GM23248 (cell line): ENCODE data around the gene MATR3. TPM values are rescaled to one million over a fixed set of nuclear protein-coding genes. Genes with fewer than 3 reads are reported as not detected.

Experiments used
- DNase-seq: peaks from one replicate; pipeline ENCODE4 v3.0.0-alpha.2; 2015
- H2AFZ ChIP-seq: fragments of 200-600 bp; sonication (generic); 2 replicates; pipeline ENCODE4 v1.6.1; 2016; ENCODE audit warnings: antibody characterized with exemption
- H3F3A ChIP-seq: fragments of 200-600 bp; sonication (generic); 2 replicates; pipeline ENCODE4 v1.6.1; 2016; ENCODE audit warnings: mild to moderate bottlenecking, antibody characterized with exemption, mixed run types; ENCODE audit not compliant: insufficient read depth
- H3K27ac ChIP-seq: fragments of 200-600 bp; sonication (generic); 2 replicates; pipeline ENCODE4 v1.5.1; 2016; ENCODE audit warnings: mild to moderate bottlenecking
- H3K27me3 ChIP-seq: fragments of 200-600 bp; sonication (generic); replicated peaks from 2 replicates; pipeline ENCODE4 v1.6.1; 2016; ENCODE audit warnings: mild to moderate bottlenecking; ENCODE audit not compliant: insufficient read depth
- H3K36me3 ChIP-seq: fragments of 200-600 bp; sonication (generic); 2 replicates; pipeline ENCODE4 v1.6.1; 2016; ENCODE audit warnings: low read depth, mild to moderate bottlenecking
- H3K4me1 ChIP-seq: fragments of 200-600 bp; sonication (generic); 2 replicates; pipeline ENCODE4 v1.6.1; 2016; ENCODE audit warnings: mild to moderate bottlenecking; ENCODE audit not compliant: insufficient read depth
- H3K4me2 ChIP-seq: fragments of 200-600 bp; sonication (generic); one replicate; pipeline ENCODE4 v1.6.1; 2016; ENCODE audit warnings: mild to moderate bottlenecking; ENCODE audit not compliant: unreplicated experiment
- H3K4me3 ChIP-seq: fragments of 200-600 bp; sonication (generic); 2 replicates; pipeline ENCODE4 v1.5.1; 2016; ENCODE audit warnings: mild to moderate bottlenecking
- H3K79me2 ChIP-seq: fragments of 200-600 bp; sonication (generic); 2 replicates; pipeline ENCODE4 v1.6.1; 2016; ENCODE audit warnings: mild to moderate bottlenecking; ENCODE audit not compliant: insufficient read depth
- H3K9ac ChIP-seq: fragments of 200-600 bp; sonication (generic); 2 replicates; pipeline ENCODE4 v1.6.1; 2016; ENCODE audit warnings: mild to moderate bottlenecking
- H3K9me2 ChIP-seq: fragments of 200-600 bp; sonication (generic); 2 replicates; pipeline ENCODE4 v1.6.1; 2016; ENCODE audit warnings: mixed run types, mild to moderate bottlenecking, moderate library complexity; ENCODE audit not compliant: insufficient read depth
- H3K9me3 ChIP-seq: fragments of 200-600 bp; sonication (generic); one replicate; pipeline ENCODE4 v1.6.1; 2017; ENCODE audit warnings: low read depth
- H4K20me1 ChIP-seq: fragments of 200-600 bp; sonication (generic); 2 replicates; pipeline ENCODE4 v1.6.0; 2016; ENCODE audit not compliant: insufficient read depth
- EZH2 ChIP-seq: fragments of 200-600 bp; sonication (generic); IDR thresholded peaks from 2 replicates; pipeline ENCODE4 v1.6.1; 2018; ENCODE audit warnings: antibody characterized with exemption, mild to moderate bottlenecking; ENCODE audit not compliant: insufficient read depth, poor library complexity, severe bottlenecking
- EZH2phosphoT487 ChIP-seq: fragments of 200-600 bp; sonication (generic); IDR thresholded peaks from 2 replicates; pipeline ENCODE4 v1.6.1; 2018; ENCODE audit warnings: antibody characterized with exemption, moderate library complexity, mild to moderate bottlenecking, low read depth; ENCODE audit not compliant: insufficient read depth
- WGBS, 2 experiments: methylation state at CpG; one replicate each; pipeline ENCODE4 v1.1.6; 2015 to 2017; ENCODE audit warnings: low lambda C conversion rate in 2 of 2, low coverage in 1 of 2; ENCODE audit errors: missing lambda C conversion rate in 2 of 2; 5-methylcytosine and 5-hydroxymethylcytosine counted together
- in situ Hi-C: fragments of 300-500 bp; cut with MboI; formaldehyde crosslinking; loops from 2 replicates; pipeline ENCODE4 v1.15.0; 2020
- polyA plus RNA-seq: library from polyadenylated mRNA; unstranded; fragments of >200 nt; fragmentation: Nextera tagmentation; extraction: Ambion mirVana; gene quantifications from 2 replicates; pipeline ENCODE4 v1.2.1, GENCODE V29; 2016
- total RNA-seq: library from RNA; depleted of rRNA; stranded (reverse); fragments of >200 nt; shearing (Covaris generic); gene quantifications from 2 replicates; pipeline ENCODE4 v1.2.3, GENCODE V29; 2014

Gene MATR3
- total and polyA plus RNA-seq, 2 experiments from 2014 or later = 198 to 215 TPM

- Histone ChIP-seq H3F3A (peaks cover 27% of the 10 kb centered on the region), H3K9me2 (no peaks in the 10 kb centered on the region), H3K9me3 (no peaks in the 10 kb centered on the region), H4K20me1 (no peaks in the 10 kb centered on the region), H3K27me3 (no peaks in the 10 kb centered on the region), H3K4me1 (peaks cover 30% of the 10 kb centered on the region), H3K79me2 (peaks cover 37% of the 10 kb centered on the region), H3K9ac (peak overlapping the region; percentile 86), H3K4me3 (peak overlapping the region; percentile 78), H3K4me2 (peak overlapping the region; percentile 92), H2AFZ (peak overlapping the region; percentile 82), H3K27ac (peak overlapping the region; percentile 20; the same call in 1 of the 2 replicates), H3K36me3 (0 out of 2 replicates have a peak, but pooled peaks cover 2% of the 10 kb centered on the region)
- no peak for DNase-seq
- 0 to 4% methylated on average over 3 of the region's 3 CpGs for WGBS, 2 experiments
- in situ Hi-C loops = no loop called here
- no peak for TF ChIP-seq EZH2phosphoT487
- TF ChIP-seq EZH2 = no peak
These were observed 20.3 kb upstream of the MATR3 start for GRCh38 chr5:139273322-139273571.

- DNase-seq = peak; percentile 93
- Histone ChIP-seq H3K27ac (peak overlapping the region; percentile 46), H3K9me3 (no peaks in the 10 kb centered on the region), H3K36me3 (0 out of 2 replicates have a peak, but pooled peaks cover 7% of the 10 kb centered on the region), H3K9me2 (no peaks in the 10 kb centered on the region), H3K9ac (peak overlapping the region; percentile 86), H3F3A (peaks cover 27% of the 10 kb centered on the region), H3K79me2 (peaks cover 37% of the 10 kb centered on the region), H3K4me1 (peaks cover 30% of the 10 kb centered on the region), H3K27me3 (no peaks in the 10 kb centered on the region), H3K4me2 (peak overlapping the region; percentile 92), H2AFZ (peak overlapping the region; percentile 82), H4K20me1 (no peaks in the 10 kb centered on the region), H3K4me3 (peak overlapping the region; percentile 78)
- TF ChIP-seq EZH2phosphoT487 (no peak), EZH2 (no peak)
- in situ Hi-C loops = no loop called here
- WGBS, 2 experiments = 1 to 2% methylated on average over 43 to 47 of the region's 47 CpGs
These were observed 19.8 kb upstream of the MATR3 start for GRCh38 chr5:139273572-139274289.

- Histone ChIP-seq H2AFZ (no peak overlapping the region), H3K27ac (no peak overlapping the region), H3K9me2 (no peaks in the 10 kb centered on the region), H4K20me1 (no peaks in the 10 kb centered on the region), H3K9ac (no peak overlapping the region), H3K4me1 (peaks cover 30% of the 10 kb centered on the region), H3F3A (peaks cover 35% of the 10 kb centered on the region), H3K4me3 (peak overlapping the region; percentile 23; the same call in 1 of the 2 replicates), H3K27me3 (no peaks in the 10 kb centered on the region), H3K79me2 (peaks cover 45% of the 10 kb centered on the region), H3K4me2 (peak overlapping the region; percentile 40), H3K36me3 (0 out of 2 replicates have a peak, but pooled peaks cover 19% of the 10 kb centered on the region), H3K9me3 (no peaks in the 10 kb centered on the region)
- TF ChIP-seq EZH2 (no peak), EZH2phosphoT487 (no peak)
- in situ Hi-C loops = no loop called here
- DNase-seq = no peak
- 98 to 99% methylated on average over 4 of the region's 4 CpGs for WGBS, 2 experiments
These were observed 18.0 kb upstream of the MATR3 start for GRCh38 chr5:139275536-139275935.

- Histone ChIP-seq H3K79me2 (peaks cover 45% of the 10 kb centered on the region), H3K27ac (no peak overlapping the region), H3K9me2 (no peaks in the 10 kb centered on the region), H3K27me3 (no peaks in the 10 kb centered on the region), H3K9ac (no peak overlapping the region), H3K4me1 (peaks cover 29% of the 10 kb centered on the region), H3F3A (peaks cover 36% of the 10 kb centered on the region), H4K20me1 (no peaks in the 10 kb centered on the region), H3K9me3 (no peaks in the 10 kb centered on the region), H3K4me2 (no peak overlapping the region), H3K4me3 (0 out of 2 replicates have a peak overlapping the region, but pooled peaks have one; percentile 23), H3K36me3 (0 out of 2 replicates have a peak, but pooled peaks cover 19% of the 10 kb centered on the region), H2AFZ (no peak overlapping the region)
- in situ Hi-C loops = no loop called here
- TF ChIP-seq EZH2phosphoT487 (no peak), EZH2 (no peak)
- DNase-seq = no peak
- 82 to 88% methylated on average over 3 of the region's 3 CpGs for WGBS, 2 experiments
These were observed 17.6 kb upstream of the MATR3 start for GRCh38 chr5:139275956-139276355.
